GM19438 (cell line): ENCODE data around the gene ZNF681.
A peak's percentile ranks its signal among the peaks of the same experiment; 100 is the strongest.
"Not testable (repeated sequence)": the region's sequence is repeated elsewhere in the genome, so short reads cannot be mapped to it uniquely, and the experiment has no call there.

Experiments
- ATAC-seq: cut with Tn5 transposase; IDR thresholded peaks from one replicate; pipeline ENCODE4 v1.9.1; 2021; ENCODE audit warnings: low read depth; ENCODE audit not compliant: unreplicated experiment

Gene ZNF681

GRCh38 chr19:23758187-23759074 lies at the start of gene ZNF681:
Gene ZNF681 (minus strand): TSS chr19:23758891. CDS start chr19:23758749, 142 bp downstream.
- peak; percentile 72 for ATAC-seq

GRCh38 chr19:23804676-23805075 lies 46.0 kb upstream of the ZNF681 start:
- no peak for ATAC-seq

- ATAC-seq = no peak
These were observed 43.6 kb upstream of the ZNF681 start for GRCh38 chr19:23802290-23802689.

GRCh38 chr19:23801803-23802202 lies 43.1 kb upstream of the ZNF681 start:
- no peak for ATAC-seq

GRCh38 chr19:23800868-23801267 lies 42.2 kb upstream of the ZNF681 start:
- ATAC-seq = no peak

GRCh38 chr19:23800271-23800670 lies 41.6 kb upstream of the ZNF681 start:
- no peak for ATAC-seq

- ATAC-seq = no peak
These were observed 40.6 kb upstream of the ZNF681 start for GRCh38 chr19:23799321-23799720.

GRCh38 chr19:23795462-23795861 lies 36.8 kb upstream of the ZNF681 start:
- ATAC-seq = no peak

- no peak for ATAC-seq
These were observed 34.1 kb upstream of the ZNF681 start for GRCh38 chr19:23792784-23793183.

- ATAC-seq = no peak
These were observed 32.2 kb upstream of the ZNF681 start for GRCh38 chr19:23790641-23791488.

GRCh38 chr19:23789246-23789645 lies 30.6 kb upstream of the ZNF681 start:
- no peak for ATAC-seq

- ATAC-seq = no peak
These were observed 29.7 kb upstream of the ZNF681 start for GRCh38 chr19:23788411-23788810.

- ATAC-seq = no peak
These were observed 28.4 kb upstream of the ZNF681 start for GRCh38 chr19:23787106-23787505.

- no peak for ATAC-seq
These were observed 27.3 kb upstream of the ZNF681 start for GRCh38 chr19:23785982-23786381.

- no peak for ATAC-seq
These were observed 25.6 kb upstream of the ZNF681 start for GRCh38 chr19:23784274-23784673.

GRCh38 chr19:23783636-23784035 lies 24.9 kb upstream of the ZNF681 start:
- no peak for ATAC-seq

GRCh38 chr19:23779645-23780044 lies 21.0 kb upstream of the ZNF681 start:
- ATAC-seq = no peak

- no peak for ATAC-seq
These were observed 19.9 kb upstream of the ZNF681 start for GRCh38 chr19:23778566-23778965.

GRCh38 chr19:23778036-23778435 lies 19.3 kb upstream of the ZNF681 start:
- ATAC-seq = not testable (repeated sequence)

- no peak for ATAC-seq
These were observed 18.5 kb upstream of the ZNF681 start for GRCh38 chr19:23777216-23777615.

GRCh38 chr19:23776507-23777205 lies 18.0 kb upstream of the ZNF681 start:
- no peak for ATAC-seq
